OCI-M1 (cell line): ENCODE measurements around the gene SRPK3.

Experiments
- DNase-seq: peaks from one replicate; lab custom pipeline; 2025; lab: John Stamatoyannopoulos, UW

SRPK3 gene

GRCh38 chrX:153784325-153784967, 3.6 kb downstream of the SRPK3 start:
- DNase-seq = no peak

DNA sequence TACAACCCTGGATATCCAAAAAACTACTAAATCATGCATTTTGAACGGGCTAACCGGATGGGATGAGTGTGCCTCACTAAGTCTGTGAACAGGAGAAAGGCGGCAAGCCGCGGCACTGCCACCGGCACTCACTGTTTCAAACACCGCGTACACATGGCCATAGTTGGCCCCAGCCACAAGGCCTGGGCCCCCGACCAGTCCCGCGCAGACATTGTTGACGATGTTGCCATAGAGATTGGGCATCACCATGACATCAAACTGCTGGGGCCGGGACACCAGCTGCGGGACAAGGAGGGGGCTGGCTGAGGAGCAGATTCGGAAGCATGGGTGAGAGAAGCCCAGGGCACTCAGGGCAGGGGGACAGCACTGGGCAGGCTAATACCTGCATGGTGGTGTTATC, 5.8 kb downstream of the SRPK3 start:
- DNase-seq = no peak

GRCh38 chrX:153789654-153790053, 8.8 kb downstream of the SRPK3 start:
- no peak for DNase-seq

- DNase-seq = peak; percentile 90
Observed at GRCh38 chrX:153791104-153791852, 10.4 kb downstream of the SRPK3 start.

- no peak for DNase-seq
Observed at GRCh38 chrX:153792368-153792767, 11.5 kb downstream of the SRPK3 start.

GRCh38 chrX:153793291-153793690, 12.4 kb downstream of the SRPK3 start:
- peak; percentile 46 for DNase-seq

DNA sequence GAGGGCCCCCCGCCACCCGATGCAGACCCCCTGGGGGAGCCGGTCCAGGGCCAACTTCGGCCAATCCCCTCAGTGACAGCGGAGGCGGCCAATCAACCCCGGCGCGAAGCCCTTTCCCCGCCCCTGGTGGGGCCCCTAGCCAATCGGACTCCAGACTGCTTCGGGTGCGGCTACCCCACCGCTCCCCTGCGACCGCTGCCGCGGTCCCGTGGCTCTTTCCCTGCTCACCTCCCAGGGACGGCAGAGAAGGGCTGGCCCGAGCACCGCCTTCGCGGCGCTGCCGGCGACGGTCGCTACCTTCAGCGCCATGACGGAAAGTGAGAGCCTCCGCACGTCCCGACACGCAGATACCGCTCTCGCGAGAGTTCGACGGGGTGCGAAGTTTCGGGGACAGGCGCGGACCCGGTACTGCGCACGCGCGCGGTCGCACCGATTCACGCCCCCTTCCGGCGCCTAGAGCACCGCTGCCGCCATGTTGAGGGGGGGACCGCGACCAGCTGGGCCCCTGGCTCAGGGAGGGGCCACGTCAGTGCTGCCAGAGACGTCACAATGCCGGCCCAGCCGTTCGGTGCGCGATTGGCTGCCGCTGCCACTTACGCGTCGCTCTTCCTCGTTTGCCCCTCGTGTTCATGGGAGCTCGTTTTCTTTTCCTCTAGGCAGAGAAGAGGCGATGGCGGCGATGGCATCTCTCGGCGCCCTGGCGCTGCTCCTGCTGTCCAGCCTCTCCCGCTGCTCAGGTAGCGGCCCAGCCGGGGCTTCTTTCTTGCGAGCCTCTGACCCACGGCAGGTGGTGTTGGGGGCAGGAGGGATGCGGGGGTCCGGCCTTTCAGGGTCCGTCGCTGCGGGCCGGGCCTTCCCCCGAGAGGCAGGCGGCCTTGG, 13.4 kb downstream of the SRPK3 start, which contains the start of the genes IDH3G and SSR4:
IDH3G (minus strand) TSS at position 358 of the 879 bp plus-strand sequence; CDS start at position 309, 49 bp downstream.
SSR4 (plus strand) TSS at position 651 of the 879 bp plus-strand sequence; CDS start at position 671, 20 bp downstream.
- DNase-seq = peak; percentile 97

DNA sequence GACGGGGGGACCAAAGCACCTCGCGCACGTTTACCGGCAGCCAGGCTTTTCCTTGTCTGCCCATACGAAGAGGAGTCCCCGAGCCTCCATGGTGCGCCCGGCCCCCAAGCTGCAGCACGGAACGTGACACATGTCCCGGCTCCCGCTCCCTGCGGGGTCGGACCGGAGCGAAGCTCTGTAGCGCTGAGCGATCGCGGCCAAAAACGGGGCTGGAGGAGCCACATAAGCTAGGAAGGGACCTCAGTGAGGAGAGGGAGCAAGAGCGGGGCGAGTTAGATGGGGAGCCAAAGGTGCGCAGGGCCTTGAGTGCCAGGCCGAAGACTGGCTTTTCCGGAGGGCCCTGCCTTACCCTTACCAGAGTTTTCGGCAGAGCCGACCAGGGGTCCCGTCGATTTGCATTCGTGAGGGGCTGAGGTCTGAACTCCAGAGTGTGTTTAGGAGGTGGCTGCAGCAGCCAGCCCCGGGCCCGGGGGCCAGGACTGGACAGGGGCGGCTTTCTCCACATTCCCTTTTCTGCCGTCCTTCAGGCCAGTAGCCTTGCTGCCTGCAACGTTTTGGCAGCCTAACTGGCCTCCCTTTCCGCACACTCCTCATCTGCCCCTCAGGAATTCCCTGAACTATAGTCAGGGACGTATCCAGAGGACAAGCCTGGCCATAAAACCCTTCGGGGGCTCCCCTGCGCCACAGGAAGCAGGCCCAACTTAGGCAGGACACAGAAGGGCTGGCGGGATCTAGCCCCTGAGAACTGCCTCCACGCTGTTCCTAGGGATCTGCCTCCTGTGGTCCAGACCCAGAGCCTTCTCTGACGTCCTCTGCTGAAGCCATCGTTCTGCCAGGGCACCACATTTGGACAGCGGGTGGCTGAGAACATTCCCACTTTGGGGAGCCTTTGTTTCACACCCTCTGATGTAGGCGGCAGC, 14.3 kb downstream of the SRPK3 start:
- peak; percentile 34 for DNase-seq

DNA sequence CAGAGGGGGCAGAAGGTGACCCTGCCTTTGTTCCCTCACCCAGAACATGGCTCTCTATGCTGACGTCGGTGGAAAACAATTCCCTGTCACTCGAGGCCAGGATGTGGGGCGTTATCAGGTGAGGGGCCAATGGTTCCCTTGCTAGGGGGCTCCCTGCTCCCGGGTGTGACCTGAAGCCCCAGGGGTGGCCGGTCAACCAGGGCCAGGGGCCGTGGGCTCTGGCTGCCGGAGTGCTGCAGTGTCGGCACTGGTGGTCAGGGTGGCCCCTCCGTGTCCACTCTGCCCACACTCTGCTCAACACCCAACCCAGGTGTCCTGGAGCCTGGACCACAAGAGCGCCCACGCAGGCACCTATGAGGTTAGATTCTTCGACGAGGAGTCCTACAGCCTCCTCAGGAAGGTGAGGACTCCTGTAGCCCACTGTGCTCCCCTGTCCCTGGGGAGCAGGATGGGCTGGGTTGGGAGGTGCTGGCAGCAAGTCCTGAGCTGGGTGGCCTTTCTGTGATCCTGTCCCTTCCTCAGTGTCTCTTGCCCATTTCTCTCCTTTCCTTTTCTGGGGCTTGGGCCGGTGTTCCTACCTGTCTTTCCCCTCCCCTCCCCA, 16.7 kb downstream of the SRPK3 start:
- no peak for DNase-seq

- no peak for DNase-seq
Observed at GRCh38 chrX:153799326-153799725, 18.5 kb downstream of the SRPK3 start.

DNA sequence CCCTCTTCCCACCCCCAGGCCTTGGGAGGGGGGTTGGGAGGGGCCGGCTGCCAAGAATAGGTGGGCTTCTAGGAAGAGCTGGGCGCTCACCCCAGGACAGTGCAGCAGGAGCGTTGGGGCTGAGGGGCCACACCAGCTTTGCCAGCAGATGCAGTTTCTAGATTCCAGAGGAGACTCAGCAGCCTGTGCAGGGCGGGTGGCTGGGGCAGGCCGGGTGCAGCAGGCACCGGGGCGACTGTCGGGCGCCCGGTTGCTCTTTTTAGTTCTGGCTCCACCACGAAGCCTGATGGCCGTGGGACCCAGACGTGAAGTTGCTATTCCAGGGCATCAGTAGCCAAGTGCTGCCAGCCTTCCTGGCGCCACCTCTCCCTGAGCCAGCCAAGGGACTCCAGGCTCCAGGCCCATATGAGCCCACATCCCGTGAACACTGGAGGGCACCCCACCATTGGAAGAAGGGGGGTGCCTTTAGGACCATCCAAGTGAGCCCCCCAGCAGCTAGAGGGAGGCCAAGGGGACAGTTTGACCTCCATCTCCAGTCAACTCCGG, 19.4 kb downstream of the SRPK3 start:
- no peak for DNase-seq

DNA sequence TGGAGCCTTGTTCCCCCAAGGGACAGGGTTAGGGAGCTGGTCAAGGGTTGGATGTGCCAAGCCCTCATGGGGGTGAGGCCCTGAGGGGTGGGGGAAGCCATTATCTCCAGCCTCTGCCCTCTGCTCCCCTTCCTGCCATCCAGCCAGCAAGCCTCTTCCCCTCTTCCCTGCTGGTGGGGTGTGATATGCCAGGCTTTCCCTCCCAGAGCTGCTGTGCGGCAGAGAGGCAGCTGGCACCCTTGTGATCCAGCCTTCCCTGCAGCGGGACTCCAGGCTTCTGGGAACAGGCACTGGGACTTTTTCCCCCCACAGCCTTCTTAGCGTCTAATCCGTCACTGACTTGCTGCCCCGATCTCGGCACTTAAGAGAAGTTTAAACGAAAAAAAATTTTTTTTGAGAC, 19.9 kb downstream of the SRPK3 start:
- no peak for DNase-seq

GRCh38 chrX:153801669-153802068, 20.8 kb downstream of the SRPK3 start:
- DNase-seq = no peak

DNA sequence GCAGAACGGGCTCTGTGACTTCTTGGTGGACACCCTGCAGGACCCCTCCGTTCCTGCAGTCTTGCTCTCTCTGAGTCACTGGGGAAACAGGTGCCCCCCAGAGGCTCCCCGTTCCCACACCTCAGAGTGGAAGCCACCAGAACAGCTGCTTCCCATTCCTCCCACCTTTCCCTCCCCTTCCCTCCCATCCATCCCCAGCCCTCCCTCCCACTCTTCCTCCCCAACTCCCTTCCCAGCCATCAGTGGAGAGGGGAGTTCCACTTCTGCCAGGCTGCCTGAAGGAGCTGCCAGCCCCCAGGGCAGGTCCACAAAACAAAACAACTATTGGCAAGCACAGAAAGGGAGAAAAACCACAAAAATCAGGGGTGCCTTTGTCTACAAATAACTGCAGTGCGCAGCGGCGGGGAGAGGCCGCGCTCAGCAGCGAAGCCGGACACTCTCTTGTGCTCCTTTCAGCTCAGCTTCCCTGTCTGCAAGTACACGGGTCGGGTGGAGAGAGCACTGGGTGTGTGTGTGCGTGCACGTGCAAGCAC, 21.7 kb downstream of the SRPK3 start:
- DNase-seq = no peak

DNA sequence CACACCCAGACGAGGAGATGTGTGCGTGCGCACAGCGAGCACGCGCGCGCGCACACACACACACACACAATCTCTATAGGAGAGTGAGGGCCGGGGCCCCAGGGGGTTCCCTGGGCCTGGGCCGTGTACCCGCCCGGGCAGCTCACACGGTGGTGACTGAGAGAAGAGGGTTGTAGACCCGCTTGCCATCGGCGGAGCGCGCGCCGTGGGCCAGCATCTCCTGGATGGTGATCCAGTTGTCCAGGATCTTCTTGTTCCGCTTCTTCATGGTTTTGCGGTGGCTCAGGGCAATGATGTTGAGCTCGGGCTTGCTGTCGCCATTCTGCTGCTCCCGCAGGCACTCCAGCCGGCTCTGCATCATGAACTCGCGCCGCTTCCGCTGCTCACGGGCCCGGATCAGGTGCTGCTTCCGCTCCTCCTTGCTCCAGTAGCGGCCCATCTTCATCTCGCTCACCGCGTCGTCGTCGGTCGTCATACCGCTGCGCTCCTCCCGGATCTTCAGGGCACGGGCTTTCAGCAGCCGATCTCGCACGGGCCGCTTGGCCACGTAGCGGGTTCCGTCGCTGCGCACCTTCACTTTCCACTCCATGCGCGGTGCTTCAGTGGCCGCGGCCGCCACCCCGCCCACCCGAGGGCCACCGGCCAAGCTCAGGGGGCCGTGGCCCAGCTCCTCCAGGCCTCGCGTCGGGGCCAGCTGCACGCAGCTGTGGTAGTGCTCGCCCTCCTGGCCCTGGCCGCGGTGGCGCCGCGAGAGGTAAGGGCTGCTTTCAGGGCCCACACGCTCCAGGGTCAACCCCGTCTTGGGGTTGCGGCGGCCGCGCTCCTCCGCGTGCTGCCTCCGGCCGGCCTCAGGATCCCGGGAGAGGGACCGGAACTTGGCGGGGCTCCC, 22.6 kb downstream of the SRPK3 start:
- DNase-seq = no peak

DNA sequence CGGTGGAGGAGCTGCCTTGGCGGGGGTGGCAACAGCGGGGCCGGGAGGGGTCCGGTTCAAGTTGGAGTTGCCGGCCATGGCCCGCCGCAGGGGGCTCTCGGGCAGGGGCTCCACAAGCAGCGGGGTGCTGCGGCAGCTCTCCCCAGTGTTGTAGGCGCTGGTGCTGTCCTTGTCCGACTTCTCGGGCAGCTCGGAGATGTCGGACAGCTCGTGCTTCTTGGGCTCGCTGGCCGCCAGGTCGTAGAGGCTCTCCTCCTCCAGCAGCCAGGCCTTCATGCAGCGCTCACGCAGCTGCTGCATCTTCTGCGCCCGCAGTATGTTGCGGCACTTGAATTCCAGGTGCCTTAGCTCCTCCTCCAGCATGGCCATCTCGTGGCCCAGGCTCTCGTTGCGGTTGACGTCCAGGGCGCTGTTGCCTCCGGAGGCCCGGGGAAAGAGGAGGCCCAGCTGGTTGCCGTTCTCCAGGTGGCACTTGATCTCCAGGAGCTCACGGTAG, 23.3 kb downstream of the SRPK3 start:
- no peak for DNase-seq

- DNase-seq = no peak
Observed at GRCh38 chrX:153804621-153805020, 23.8 kb downstream of the SRPK3 start.

DNA sequence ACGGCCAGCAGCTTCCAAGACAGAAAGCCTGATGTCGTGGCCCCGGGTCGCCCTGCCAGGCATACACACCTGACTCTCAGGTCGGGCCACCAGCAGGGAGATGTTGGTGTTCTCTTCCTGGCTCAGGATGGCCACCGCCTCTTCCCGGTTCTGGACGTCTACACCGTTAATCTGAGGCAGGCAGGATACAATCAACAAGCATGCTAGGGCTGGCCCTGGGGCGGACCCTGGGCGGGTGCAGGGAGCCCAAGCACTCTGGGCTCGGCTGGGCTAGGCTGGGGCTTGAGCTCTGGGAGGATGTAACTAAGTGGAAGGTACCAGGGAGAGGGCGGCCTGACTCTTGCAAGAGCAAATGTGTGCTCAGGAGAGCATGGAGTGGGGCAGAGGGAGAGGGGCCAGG, 24.6 kb downstream of the SRPK3 start:
- no peak for DNase-seq

DNA sequence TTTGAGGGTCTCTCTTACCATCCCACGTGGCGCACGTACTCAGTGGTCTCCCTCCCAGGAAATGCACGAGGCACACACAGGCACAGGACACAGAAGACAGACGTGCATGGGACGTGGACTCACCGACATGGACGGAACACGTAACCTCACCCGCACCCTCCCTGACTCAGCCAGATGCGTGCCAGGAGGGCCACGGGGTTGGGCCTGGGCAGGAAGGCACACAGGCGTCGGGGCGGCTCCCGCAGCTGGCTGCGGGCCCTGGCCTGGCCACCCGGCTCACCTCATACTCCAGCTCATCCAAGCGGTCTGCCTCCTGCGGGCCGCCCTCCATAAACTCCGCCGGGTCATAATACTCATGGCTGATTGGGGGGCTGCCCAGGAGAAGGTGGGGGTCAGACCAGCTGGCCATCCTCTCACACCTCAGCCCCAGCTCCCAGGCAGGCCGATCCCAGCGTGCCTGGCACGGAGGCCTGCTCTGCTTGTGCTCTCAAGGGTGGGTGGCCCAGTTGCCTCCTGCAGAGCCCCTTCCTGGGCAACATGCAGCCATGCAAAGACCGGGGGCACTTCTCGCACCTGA, 26.2 kb downstream of the SRPK3 start:
- no peak for DNase-seq
